ENCODE measurements around the gene INSR.
"Not testable (repeated sequence)": the region's sequence is repeated elsewhere in the genome, so short reads cannot be mapped to it uniquely, and the experiment has no call there.

The INSR gene

DNA sequence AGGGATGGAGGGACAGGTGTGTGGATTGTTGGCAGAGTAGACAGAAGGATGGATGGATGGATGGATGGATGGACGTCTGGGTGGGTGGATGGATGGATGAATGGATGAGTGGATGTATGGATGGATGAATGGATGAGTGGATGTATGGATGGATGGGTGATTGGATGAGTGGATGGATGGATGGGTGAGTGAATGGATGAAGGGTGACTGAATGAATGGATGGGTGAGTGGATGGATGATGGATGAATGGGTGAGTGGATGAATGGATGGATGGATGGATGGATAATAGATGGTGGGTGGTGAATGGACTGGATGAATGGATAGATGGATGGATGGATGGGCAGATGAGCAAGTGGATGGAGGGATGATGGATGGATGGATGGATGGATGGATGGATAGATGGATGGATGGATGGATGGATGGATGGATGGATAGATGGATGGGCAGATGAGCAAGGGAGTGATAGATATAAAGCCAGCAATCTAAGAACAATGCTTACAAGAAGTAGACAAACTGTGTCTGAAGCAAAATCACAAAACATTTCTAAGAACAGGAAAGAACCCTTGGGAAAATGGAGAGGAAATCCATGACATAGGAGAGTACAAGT is 65.2 kb downstream of the INSR start:
- no peak for DNase-seq (ENCODE audit: insufficient read length, low spot score)
- no peak for TF ChIP-seq POLR2A (IDR thresholded peaks at IDR 0.05; ENCODE audit: low read depth, low read length)
- FAIRE-seq, result no peak

- DNase-seq (ENCODE audit: insufficient read length, low spot score), result no peak
- no peak for TF ChIP-seq POLR2A (IDR thresholded peaks at IDR 0.05; ENCODE audit: low read depth, low read length)
- FAIRE-seq, result no peak
Measured at GRCh38 chr19:7227735-7228134, 66.5 kb downstream of the INSR start.

GRCh38 chr19:7227149-7227548 is 67.1 kb downstream of the INSR start:
- DNase-seq (ENCODE audit: insufficient read length, low spot score); FAIRE-seq: not testable (repeated sequence)

DNA sequence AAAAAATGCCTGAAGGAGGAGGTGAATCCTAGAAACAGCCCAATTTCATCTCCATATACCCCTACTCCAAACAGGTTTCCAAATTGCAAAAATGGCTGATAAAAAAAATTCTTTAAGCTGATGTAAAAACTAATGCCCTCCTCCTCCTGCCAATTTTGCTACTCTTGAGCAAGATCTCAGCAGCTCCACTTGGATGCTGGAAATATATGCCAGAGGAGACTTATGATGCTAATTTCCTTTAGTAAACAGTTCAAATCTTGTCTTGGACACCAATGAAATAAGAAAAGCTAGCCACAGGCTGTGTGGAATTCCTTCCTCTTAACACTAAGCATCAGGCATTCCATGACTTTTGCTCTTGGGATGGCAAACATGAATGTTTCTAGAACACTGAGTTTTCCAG is 67.5 kb downstream of the INSR start:
- no peak for TF ChIP-seq POLR2A (IDR thresholded peaks at IDR 0.05; ENCODE audit: low read depth, low read length)
- DNase-seq (ENCODE audit: insufficient read length, low spot score), result no peak
- FAIRE-seq, result no peak

- no peak for FAIRE-seq
- no peak for DNase-seq (ENCODE audit: insufficient read length, low spot score)
- TF ChIP-seq POLR2A (IDR thresholded peaks at IDR 0.05; ENCODE audit: low read depth, low read length), result no peak
Measured at GRCh38 chr19:7225741-7226140, 68.5 kb downstream of the INSR start.

GRCh38 chr19:7224995-7225394 is 69.2 kb downstream of the INSR start:
- no peak for TF ChIP-seq POLR2A (IDR thresholded peaks at IDR 0.05; ENCODE audit: low read depth, low read length)
- DNase-seq (ENCODE audit: insufficient read length, low spot score) (no peak), FAIRE-seq (no peak)

DNA sequence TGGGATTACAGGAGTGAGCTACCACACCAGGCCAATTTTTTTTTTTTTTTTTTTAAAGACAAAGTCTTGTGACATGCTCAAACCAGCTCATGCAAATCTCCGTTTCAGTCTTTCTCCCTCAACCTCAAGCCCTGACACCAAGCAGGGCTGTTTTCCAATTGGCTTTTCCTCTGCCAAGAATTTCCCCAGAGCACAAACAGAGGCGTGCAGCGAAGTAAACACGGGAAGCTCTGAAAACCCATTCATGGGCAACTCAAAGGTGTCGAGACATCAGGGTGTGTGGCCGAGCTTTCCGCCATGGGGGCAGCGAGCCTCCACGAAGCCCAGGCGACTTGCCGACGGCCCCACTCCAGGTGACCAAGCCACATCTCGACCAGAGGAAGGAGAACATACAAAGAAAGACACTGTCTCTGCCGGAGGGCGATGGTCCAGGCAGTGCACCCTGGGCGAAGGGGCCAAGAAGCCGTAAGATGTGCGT is 70.0 kb downstream of the INSR start:
- DNase-seq (ENCODE audit: insufficient read length, low spot score) (no peak), FAIRE-seq (no peak)
- no peak for TF ChIP-seq POLR2A (IDR thresholded peaks at IDR 0.05; ENCODE audit: low read depth, low read length)

DNA sequence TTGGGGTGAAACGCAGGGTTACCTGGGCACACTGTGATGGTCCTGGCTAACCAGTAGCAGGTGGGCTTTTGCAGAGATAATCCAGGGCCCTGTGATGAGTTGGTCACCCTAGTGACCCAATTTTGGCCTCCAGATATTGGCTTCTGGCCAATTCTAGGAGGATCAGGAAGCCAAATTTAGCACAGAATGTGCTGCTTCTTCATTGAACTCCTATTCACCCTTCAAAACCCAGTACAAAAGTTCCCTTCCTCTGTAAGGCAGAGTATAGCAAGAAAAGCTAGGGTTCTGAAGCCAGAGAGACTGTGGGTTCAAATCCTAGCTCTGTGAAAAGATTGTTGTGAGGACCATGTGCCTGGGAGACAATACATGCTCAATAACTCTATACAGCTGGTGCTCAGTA is 70.8 kb downstream of the INSR start:
- no peak for TF ChIP-seq POLR2A (IDR thresholded peaks at IDR 0.05; ENCODE audit: low read depth, low read length)
- no peak for DNase-seq (ENCODE audit: insufficient read length, low spot score)
- FAIRE-seq, result no peak

DNA sequence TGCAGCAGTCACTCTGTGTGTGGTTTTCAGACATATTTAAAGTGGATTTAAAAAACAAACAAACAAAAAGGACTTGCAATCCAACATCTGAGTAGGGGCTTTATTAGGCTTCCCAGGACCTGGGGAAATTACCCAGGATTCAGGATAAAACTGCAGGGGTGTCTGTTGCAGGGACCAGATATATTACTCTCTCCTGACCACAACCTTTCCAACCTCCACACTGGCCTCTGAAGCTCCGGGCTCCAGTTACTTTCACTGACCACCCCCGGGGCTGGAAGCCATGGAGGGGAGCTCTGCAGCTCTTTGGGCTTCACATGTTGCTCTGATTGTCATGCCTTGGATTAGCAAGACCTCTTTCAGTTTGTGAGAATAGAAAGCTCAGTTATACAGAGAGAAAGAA is 75.2 kb downstream of the INSR start:
- FAIRE-seq (no peak), DNase-seq (ENCODE audit: insufficient read length, low spot score) (no peak)
- no peak for TF ChIP-seq POLR2A (IDR thresholded peaks at IDR 0.05; ENCODE audit: low read depth, low read length)

DNA sequence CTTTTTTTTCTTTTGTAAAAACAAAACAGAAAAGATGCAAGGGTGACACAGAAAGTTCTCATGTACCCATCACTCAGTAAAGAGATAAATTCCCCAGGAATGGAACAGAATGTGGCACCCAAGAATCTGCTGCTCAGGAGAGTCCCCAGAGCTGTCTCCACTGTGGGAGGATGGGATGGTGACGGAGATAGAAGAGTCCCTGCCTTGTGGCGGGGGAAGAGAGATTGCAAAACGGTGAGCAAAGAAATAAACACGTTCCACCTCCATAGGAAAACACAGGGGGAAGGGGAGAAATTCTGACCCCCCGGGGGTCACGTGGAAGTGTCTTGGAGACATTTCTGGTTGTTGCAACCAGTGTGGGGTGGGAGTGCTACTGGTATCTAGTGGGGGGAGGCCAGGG is 76.4 kb downstream of the INSR start:
- TF ChIP-seq POLR2A (IDR thresholded peaks at IDR 0.05; ENCODE audit: low read depth, low read length), result no peak
- DNase-seq (ENCODE audit: insufficient read length, low spot score), result no peak
- FAIRE-seq, result no peak

- TF ChIP-seq POLR2A (IDR thresholded peaks at IDR 0.05; ENCODE audit: low read depth, low read length), result no peak
- no peak for DNase-seq (ENCODE audit: insufficient read length, low spot score)
- FAIRE-seq, result no peak
Measured at GRCh38 chr19:7216373-7216902, 77.8 kb downstream of the INSR start.

DNA sequence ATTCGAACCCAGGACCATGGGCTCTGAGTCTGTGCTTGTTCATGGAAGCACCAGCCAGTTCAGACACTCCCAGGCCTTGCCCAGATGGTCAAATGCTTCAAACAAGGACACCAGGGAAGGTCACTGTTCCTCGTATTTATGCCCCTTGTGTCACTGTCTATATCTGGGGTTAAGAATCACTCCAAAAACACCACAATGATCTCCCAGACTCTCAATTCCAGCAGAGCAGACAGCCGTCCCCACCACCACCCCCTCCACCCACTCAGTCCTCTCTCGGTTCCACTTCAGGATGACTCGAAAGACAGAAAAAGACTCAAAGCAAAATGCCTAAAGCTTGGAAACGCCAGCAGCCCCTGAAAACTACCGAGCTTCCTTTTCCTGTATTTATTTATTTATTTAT is 79.0 kb downstream of the INSR start:
- FAIRE-seq (no peak), DNase-seq (ENCODE audit: insufficient read length, low spot score) (no peak)
- no peak for TF ChIP-seq POLR2A (IDR thresholded peaks at IDR 0.05; ENCODE audit: low read depth, low read length)

GRCh38 chr19:7214324-7215089 is 79.7 kb downstream of the INSR start:
- FAIRE-seq (no peak), DNase-seq (ENCODE audit: insufficient read length, low spot score) (no peak)
- no peak for TF ChIP-seq POLR2A (IDR thresholded peaks at IDR 0.05; ENCODE audit: low read depth, low read length)

- TF ChIP-seq POLR2A (IDR thresholded peaks at IDR 0.05; ENCODE audit: low read depth, low read length), result no peak
- DNase-seq (ENCODE audit: insufficient read length, low spot score) (no peak), FAIRE-seq (no peak)
Measured at GRCh38 chr19:7213628-7214323, 80.4 kb downstream of the INSR start.

Measured in H54 (cell line).